IMR-90 (cell line): ENCODE data around the gene DNAAF3. TPM values are rescaled to one million over a fixed set of nuclear protein-coding genes. Genes with fewer than 3 reads are reported as not detected.

Experiments used
- ATAC-seq: fragments of 200-7000 bp; cut with Tn5 transposase; 2 replicates; pipeline ENCODE4 v1.9.1; 2020; ENCODE audit warnings: low read depth, mild to moderate bottlenecking, moderate library complexity
- BruUV-seq: library from RNA; stranded (reverse); fragments of 400-500 nt; replicated peaks from 2 replicates; lab custom pipeline; 2021; lab: Mats Ljungman, UMichigan
- CTCF ChIA-PET: fragments of 300-600 bp; formaldehyde crosslinking; extraction: SDS; loops from one replicate; lab custom pipeline; 2021; ENCODE audit warnings: antibody characterized with exemption; lab: Yijun Ruan, JAX
- POLR2A ChIA-PET: fragments of 300-600 bp; sonication (Branson Sonifier 250); formaldehyde crosslinking; loops from one replicate; lab custom pipeline; 2022; ENCODE audit warnings: antibody characterized with exemption; ENCODE audit not compliant: unreplicated experiment; lab: Charles Lee
- DNase-seq: peaks from one replicate; pipeline ENCODE4 v3.0.0; 2013
- H2AFZ ChIP-seq: replicated peaks from 2 replicates; pipeline ENCODE3; 2013; ENCODE audit warnings: low read length, mild to moderate bottlenecking; ENCODE audit not compliant: poor library complexity
- H2AK5ac ChIP-seq: 2 replicates; pipeline ENCODE4 v1.6.1; 2013; ENCODE audit warnings: low read depth, low read length, inconsistent platforms
- H2AK9ac ChIP-seq: replicated peaks from 2 replicates; pipeline ENCODE3; 2013; ENCODE audit warnings: mild to moderate bottlenecking, low read depth, low read length, moderate library complexity; ENCODE audit not compliant: poor library complexity
- H2BK120ac ChIP-seq: 2 replicates; pipeline ENCODE4 v1.6.1; 2013; ENCODE audit warnings: low read depth, low read length, inconsistent platforms
- H2BK15ac ChIP-seq: 3 replicates; pipeline ENCODE4 v1.6.1; 2013; ENCODE audit warnings: low read depth, low read length, inconsistent platforms
- H2BK20ac ChIP-seq: 2 replicates; pipeline ENCODE4 v1.6.1; 2013; ENCODE audit warnings: low read depth, mild to moderate bottlenecking, inconsistent platforms, low read length, moderate library complexity
- H2BK5ac ChIP-seq: 2 replicates; pipeline ENCODE4 v1.6.1; 2013; ENCODE audit warnings: mild to moderate bottlenecking, low read depth, low read length, inconsistent platforms; ENCODE audit not compliant: poor library complexity, severe bottlenecking
- H3K14ac ChIP-seq: replicated peaks from 2 replicates; pipeline ENCODE4 v1.6.1; 2013; ENCODE audit warnings: low read depth, low read length, inconsistent platforms
- H3K18ac ChIP-seq: 2 replicates; pipeline ENCODE4 v1.6.1; 2013; ENCODE audit warnings: low read depth, low read length, control low read depth
- H3K23ac ChIP-seq: 2 replicates; pipeline ENCODE4 v1.6.1; 2013; ENCODE audit warnings: low read depth, low read length, inconsistent platforms
- H3K27ac ChIP-seq: 2 replicates; pipeline ENCODE4 v1.5.1; 2013; ENCODE audit warnings: mild to moderate bottlenecking, control low read depth, low read length; ENCODE audit not compliant: insufficient read depth
- H3K27me3 ChIP-seq: 2 replicates; pipeline ENCODE4 v1.6.1; 2013; ENCODE audit warnings: low read length; ENCODE audit not compliant: control insufficient read depth, insufficient read depth
- H3K36me3 ChIP-seq: 2 replicates; pipeline ENCODE4 v1.6.1; 2013; ENCODE audit warnings: low read length, mixed read lengths; ENCODE audit not compliant: control insufficient read depth, insufficient read depth
- H3K4ac ChIP-seq: 2 replicates; pipeline ENCODE4 v1.6.1; 2013; ENCODE audit warnings: low read depth, low read length, inconsistent platforms
- H3K4me1 ChIP-seq: 2 replicates; pipeline ENCODE4 v1.6.1; 2013; ENCODE audit warnings: low read length, mixed read lengths; ENCODE audit not compliant: control insufficient read depth, insufficient read depth
- H3K4me2 ChIP-seq: 2 replicates; pipeline ENCODE4 v1.6.1; 2013; ENCODE audit warnings: low read depth, mild to moderate bottlenecking, control low read depth, low read length, moderate library complexity
- H3K4me3 ChIP-seq: 2 replicates; pipeline ENCODE4 v1.5.1; 2013; ENCODE audit warnings: low read depth, mild to moderate bottlenecking, control low read depth, low read length, moderate library complexity; ENCODE audit not compliant: insufficient read depth
- H3K56ac ChIP-seq: 2 replicates; pipeline ENCODE4 v1.6.1; 2013; ENCODE audit warnings: low read length, inconsistent platforms; ENCODE audit not compliant: insufficient read depth; ENCODE audit errors: extremely low read depth
- H3K79me1 ChIP-seq, 2 experiments: 2 replicates each; pipeline ENCODE4 v1.6.1; 2013; ENCODE audit warnings: low read length in 2 of 2, inconsistent platforms in 1 of 2, low read depth in 1 of 2
- H3K9ac ChIP-seq: 2 replicates; pipeline ENCODE4 v1.6.1; 2013; ENCODE audit warnings: low read depth, low read length, control low read depth
- H3K9me1 ChIP-seq: 2 replicates; pipeline ENCODE4 v1.6.1; 2013; ENCODE audit warnings: low read length, inconsistent platforms; ENCODE audit not compliant: insufficient read depth
- H3K9me3 ChIP-seq: 2 replicates; pipeline ENCODE4 v1.6.1; 2013; ENCODE audit warnings: low read length; ENCODE audit not compliant: control insufficient read depth, insufficient read depth
- H4K20me1 ChIP-seq: 2 replicates; pipeline ENCODE4 v1.6.1; 2013; ENCODE audit warnings: low read length, inconsistent platforms; ENCODE audit not compliant: insufficient read depth
- H4K5ac ChIP-seq: 2 replicates; pipeline ENCODE4 v1.6.1; 2013; ENCODE audit warnings: mild to moderate bottlenecking, low read depth, low read length, control low read depth
- H4K8ac ChIP-seq, 2 experiments: 2 replicates each; pipeline ENCODE4 v1.6.1; 2013; ENCODE audit warnings: low read depth in 2 of 2, low read length in 2 of 2, control low read depth in 1 of 2, inconsistent platforms in 1 of 2
- H4K91ac ChIP-seq: 2 replicates; pipeline ENCODE4 v1.6.1; 2013; ENCODE audit warnings: low read depth, low read length, inconsistent platforms; ENCODE audit not compliant: insufficient read depth
- BHLHE40 ChIP-seq: fragments of 150-350 bp; IDR thresholded peaks from 2 replicates; pipeline ENCODE4 v1.6.1; 2016; ENCODE audit warnings: mild to moderate bottlenecking, low read depth, low read length
- CEBPB ChIP-seq: IDR thresholded peaks from 2 replicates; pipeline ENCODE4 v1.6.1; 2012; ENCODE audit warnings: low read depth, low read length, improper control_type of control experiment
- CHD1 ChIP-seq: IDR thresholded peaks from 2 replicates; pipeline ENCODE4 v1.6.1; 2012; ENCODE audit warnings: low read depth, low read length, improper control_type of control experiment
- CTCF ChIP-seq: conservative IDR thresholded peaks from 2 replicates; pipeline ENCODE4 v1.5.1; 2012; ENCODE audit warnings: mild to moderate bottlenecking, low read depth, low read length, improper control_type of control experiment
- ELK1 ChIP-seq: fragments of 150-350 bp; IDR thresholded peaks from 2 replicates; pipeline ENCODE4 v1.6.1; 2016; ENCODE audit warnings: low read depth, mild to moderate bottlenecking, low read length, moderate library complexity, borderline replicate concordance
- FOS ChIP-seq: fragments of 150-350 bp; IDR thresholded peaks from 2 replicates; pipeline ENCODE4 v1.6.1; 2016; ENCODE audit warnings: low read depth, low read length
- MAFK ChIP-seq: IDR thresholded peaks from 2 replicates; pipeline ENCODE4 v1.6.1; 2012; ENCODE audit warnings: low read depth, low read length, improper control_type of control experiment
- MAZ ChIP-seq: IDR thresholded peaks from 2 replicates; pipeline ENCODE4 v1.6.1; 2012; ENCODE audit warnings: low read depth, mild to moderate bottlenecking, low read length, improper control_type of control experiment, moderate library complexity, borderline replicate concordance
- MXI1 ChIP-seq: IDR thresholded peaks from 2 replicates; pipeline ENCODE4 v1.6.1; 2012; ENCODE audit warnings: low read depth, mild to moderate bottlenecking, low read length, moderate library complexity, borderline replicate concordance
- NFE2L2 ChIP-seq: fragments of 150-350 bp; IDR thresholded peaks from 2 replicates; pipeline ENCODE4 v1.6.1; 2016; ENCODE audit warnings: low read depth, mild to moderate bottlenecking, low read length
- POLR2A ChIP-seq: IDR thresholded peaks from 2 replicates; pipeline ENCODE4 v1.6.1; 2012; ENCODE audit warnings: mild to moderate bottlenecking, low read depth, low read length
- RAD21 ChIP-seq: IDR thresholded peaks from 2 replicates; pipeline ENCODE4 v1.6.1; 2012; ENCODE audit warnings: low read length, improper control_type of control experiment
- RCOR1 ChIP-seq: IDR thresholded peaks from 2 replicates; pipeline ENCODE4 v1.6.1; 2012; ENCODE audit warnings: mild to moderate bottlenecking, low read length, improper control_type of control experiment; ENCODE audit not compliant: insufficient replicate concordance
- RFX5 ChIP-seq: IDR thresholded peaks from 2 replicates; pipeline ENCODE4 v1.8.0; 2012; ENCODE audit warnings: low read depth, mild to moderate bottlenecking, low read length, moderate library complexity
- SMC3 ChIP-seq: fragments of 150-350 bp; IDR thresholded peaks from 2 replicates; pipeline ENCODE4 v1.6.1; 2016; ENCODE audit warnings: low read depth, mild to moderate bottlenecking, antibody characterized with exemption, low read length, moderate library complexity
- USF2 ChIP-seq: fragments of 150-350 bp; IDR thresholded peaks from 2 replicates; pipeline ENCODE4 v1.6.1; 2017; ENCODE audit warnings: mild to moderate bottlenecking, antibody characterized with exemption, low read length, low read depth
- WGBS, 2 experiments: methylation state at CpG; one replicate each; pipeline versions ENCODE4 v1.1.5 to v1.1.7; 2013; ENCODE audit warnings: missing lambda C conversion rate in 2 of 2; ENCODE audit not compliant: insufficient read length in 1 of 2; ENCODE audit errors: extremely low coverage in 2 of 2; 5-methylcytosine and 5-hydroxymethylcytosine counted together
- dilution Hi-C: fragments of 300-500 bp; cut with HindIII; formaldehyde crosslinking; loops from one replicate; pipeline ENCODE4 v1.14.3; 2018; ENCODE audit warnings: low sequenced_read_pairs; ENCODE audit not compliant: unreplicated experiment
- in situ Hi-C: fragments of 300-500 bp; cut with MboI; formaldehyde crosslinking; loops from 3 replicates; pipeline ENCODE4 v1.14.3; 2019; ENCODE audit warnings: low sequenced_read_pairs, inconsistent platforms, mixed read lengths
- intact Hi-C: fragments of 100-400 bp; cut with micrococcal nuclease; formaldehyde crosslinking; loops from 2 replicates; pipeline ENCODE4 v1.10.0; 2022
- polyA plus RNA-seq, 3 experiments: library from polyadenylated mRNA; depleted of rRNA; stranded (reverse); fragments of >200 nt; gene quantifications; 2 replicates each; pipeline ENCODE4 v1.2.3, GENCODE V29; 2012; ENCODE audit warnings: low replicate concordance in 1 of 3
- total RNA-seq: library from RNA; depleted of rRNA; stranded (reverse); fragments of >200 nt; gene quantifications from 2 replicates; pipeline ENCODE4 v1.2.3, GENCODE V29; 2012

The DNAAF3 gene
- total and polyA plus RNA-seq, 2 of the 4 experiments (the other 2 are of a cell fraction) = 0.34 TPM; not detected in 1

GRCh38 chr19:55197528-55197927 is 31.1 kb upstream of the DNAAF3 start:
- H2AFZ ChIP-seq = no peak overlapping the region
- no peak for DNase-seq
- no peak overlapping the region for H2AK9ac ChIP-seq
- H2AK5ac ChIP-seq = no peak overlapping the region
- no peaks in the 10 kb centered on the region for H3K79me1 ChIP-seq
- H3K27ac ChIP-seq = no peak overlapping the region
- no peak overlapping the region for H3K4ac ChIP-seq
- H3K56ac ChIP-seq = no peak overlapping the region
- no peak overlapping the region for H2BK5ac ChIP-seq
- dilution Hi-C loops = no loop called here
- no peak overlapping the region for H3K14ac ChIP-seq
- H3K9me1 ChIP-seq = no peaks in the 10 kb centered on the region; the same call in 1 of the 2 replicates
- TF ChIP-seq CEBPB = no peak
- TF ChIP-seq RAD21 = no peak
- TF ChIP-seq MAFK = no peak
- no peak for TF ChIP-seq CHD1
- no peak for TF ChIP-seq SMC3
- TF ChIP-seq BHLHE40 = no peak
- TF ChIP-seq RCOR1 = no peak
- TF ChIP-seq NFE2L2 = no peak
- no peak for TF ChIP-seq MAZ
- no peak for TF ChIP-seq ELK1
- no peak for TF ChIP-seq FOS
- no peak for TF ChIP-seq CTCF
- TF ChIP-seq USF2 = no peak
- TF ChIP-seq RFX5 = no peak
- no peak for TF ChIP-seq MXI1
- no peak for TF ChIP-seq POLR2A
- no peak overlapping the region for H3K9ac ChIP-seq
- no peaks in the 10 kb centered on the region for H4K20me1 ChIP-seq
- H3K36me3 ChIP-seq = no peaks in the 10 kb centered on the region
- WGBS, 2 experiments = no CpG with 5 or more reads among the region's 4 CpGs
- intact Hi-C loops = no loop called here
- ATAC-seq = no peak
- no peak overlapping the region for H3K23ac ChIP-seq
- H3K18ac ChIP-seq = no peak overlapping the region
- H2BK20ac ChIP-seq = no peak overlapping the region
- H2BK15ac ChIP-seq = no peak overlapping the region
- no peaks in the 10 kb centered on the region for H3K9me3 ChIP-seq
- H3K4me3 ChIP-seq = no peak overlapping the region
- in situ Hi-C loops = no loop called here
- H3K27me3 ChIP-seq = peaks cover 2% of the 10 kb centered on the region
- ChIA-PET POLR2A (no interaction called here), CTCF (no interaction called here)
- H4K91ac ChIP-seq = no peak overlapping the region
- no peak overlapping the region for H4K8ac ChIP-seq
- H2BK120ac ChIP-seq = no peak overlapping the region
- H3K4me2 ChIP-seq = no peak overlapping the region
- no peaks in the 10 kb centered on the region for H3K4me1 ChIP-seq
- BruUV-seq = no TSS peak
- H4K5ac ChIP-seq = no peak overlapping the region
